SIG-M5 (cell line): ENCODE results near the gene NPM1.
"Not testable (repeated sequence)": the region's sequence is repeated elsewhere in the genome, so short reads cannot be mapped to it uniquely, and the experiment has no call there.

Source experiments
- DNase-seq: peaks from one replicate; lab custom pipeline; 2025; lab: John Stamatoyannopoulos, UW

NPM1 gene

DNA sequence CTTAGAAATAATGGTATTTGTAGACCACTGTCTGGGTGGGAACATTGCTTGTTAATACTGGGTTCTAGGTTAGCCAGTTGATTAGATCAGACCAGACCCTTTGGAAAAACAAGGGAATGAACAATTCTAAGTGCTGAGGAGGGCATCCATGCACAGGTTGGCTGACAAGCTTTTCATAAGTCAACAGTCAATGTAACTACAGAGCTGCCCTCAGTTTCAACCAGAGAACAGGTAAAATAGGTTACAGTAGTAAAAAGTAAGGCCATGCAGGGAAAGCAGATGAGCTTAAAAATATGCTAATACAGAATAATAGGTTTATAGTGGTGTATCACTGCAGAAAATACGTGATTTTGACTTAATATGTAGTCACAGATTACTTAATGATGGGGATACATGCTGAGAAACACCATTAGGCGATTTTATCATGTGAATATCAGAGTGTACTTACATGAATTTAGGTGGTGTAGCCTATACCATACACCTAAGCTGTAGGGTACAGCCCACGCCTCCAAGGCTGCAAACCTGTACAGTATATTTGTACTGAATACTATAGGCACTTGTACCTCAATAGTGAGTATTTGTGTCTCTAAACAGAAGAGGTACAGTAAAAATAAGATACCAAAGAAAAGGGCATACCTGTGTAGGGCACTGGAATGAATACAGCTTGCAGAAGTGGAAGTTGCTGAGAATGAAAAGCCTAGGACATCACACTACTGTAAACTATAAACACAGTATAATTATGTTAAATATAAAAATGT, 25.7 kb downstream of the NPM1 start:
- no peak for DNase-seq

DNA sequence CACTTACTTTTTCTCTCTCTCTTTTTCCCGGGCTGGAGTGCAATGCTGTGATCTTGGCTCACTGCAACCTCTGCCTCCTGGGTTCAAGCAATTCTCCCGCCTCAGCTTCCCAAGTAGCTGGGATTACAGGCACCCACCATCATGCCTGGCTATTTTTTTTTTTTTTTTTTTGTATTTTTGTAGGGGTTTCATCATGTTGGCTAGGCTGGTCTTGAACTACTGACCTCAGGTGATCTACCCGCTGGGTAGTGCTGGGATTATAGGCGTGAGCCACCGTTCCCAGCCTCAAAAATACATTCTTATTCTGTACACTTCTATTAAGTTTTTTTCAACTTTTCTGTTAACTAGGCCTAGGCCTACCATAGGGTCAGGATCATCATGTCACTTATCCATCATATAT, 26.3 kb downstream of the NPM1 start:
- not testable (repeated sequence) for DNase-seq

GRCh38 chr5:171415115-171415730, 27.6 kb downstream of the NPM1 start:
- DNase-seq = no peak

DNA sequence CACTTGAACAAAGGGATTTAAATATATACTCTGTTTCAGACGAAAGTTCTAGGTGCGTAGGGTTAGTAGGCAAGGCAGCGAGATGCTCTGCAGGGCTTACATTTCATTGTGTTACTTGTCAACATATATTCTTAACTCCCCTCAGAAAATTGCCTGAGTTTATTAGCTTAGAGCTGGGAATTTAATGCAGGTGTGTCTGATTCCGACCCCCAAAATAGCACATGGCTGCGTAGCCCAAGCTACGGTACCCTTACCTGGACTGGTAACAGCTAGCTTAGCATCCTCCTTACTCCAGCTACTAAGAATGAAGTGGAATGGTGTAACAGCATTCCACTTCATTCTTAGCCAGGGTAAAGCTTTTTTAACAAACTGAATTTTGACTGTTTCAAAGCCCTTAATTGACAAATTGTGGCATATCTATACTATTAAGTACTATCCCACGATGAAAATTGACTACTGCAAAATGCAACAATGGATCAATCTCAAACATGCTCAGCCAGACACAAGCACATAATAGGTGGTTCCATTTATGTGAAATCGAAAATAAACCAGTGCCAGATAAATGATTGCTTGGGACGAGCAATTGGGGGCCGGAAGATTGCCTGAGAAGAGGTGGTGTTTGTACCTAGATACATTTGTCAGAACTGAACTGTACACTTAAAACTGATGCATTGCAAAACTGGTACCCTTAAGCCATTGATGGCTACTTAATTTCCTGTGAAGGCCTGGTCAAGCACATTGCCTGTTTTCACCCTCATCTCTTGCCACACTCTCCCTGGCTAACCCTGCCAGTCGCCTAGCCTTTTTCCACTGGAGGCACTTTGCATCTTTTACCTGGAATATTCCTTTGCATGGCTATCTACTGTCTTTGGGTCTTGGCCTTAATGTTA, 28.8 kb downstream of the NPM1 start:
- no peak for DNase-seq

DNA sequence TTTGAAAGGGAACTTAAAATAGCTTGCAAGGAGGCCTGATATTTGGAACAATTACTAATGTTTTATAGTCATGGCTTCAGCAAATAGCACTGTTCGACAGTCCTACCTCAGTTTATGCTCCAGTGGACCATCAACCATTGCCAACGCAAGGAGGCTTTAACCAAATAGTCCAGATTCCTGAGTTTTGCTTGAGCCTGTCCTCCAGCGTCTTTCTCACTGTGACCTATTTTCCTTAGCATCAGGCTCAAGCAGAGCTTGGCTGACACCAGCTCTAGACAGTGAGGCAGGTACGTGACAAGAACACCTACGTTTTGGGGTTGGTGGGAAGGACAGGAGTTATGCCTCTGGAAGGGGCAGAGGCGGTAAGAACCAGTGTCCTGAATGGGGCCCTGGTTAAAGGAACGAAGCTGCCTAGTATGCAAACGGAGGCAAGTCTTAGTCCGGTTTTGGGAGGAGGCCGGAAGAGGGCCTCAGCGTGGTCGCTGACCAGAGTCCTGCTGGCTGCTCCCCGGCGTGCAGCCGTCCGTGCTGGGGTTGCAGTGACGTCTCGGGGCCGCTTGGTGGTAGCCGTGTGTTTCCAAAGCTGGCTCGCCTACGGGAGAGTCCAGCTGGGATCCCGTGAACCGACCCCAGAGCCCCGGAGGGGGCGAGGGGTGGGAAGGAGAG, 30.8 kb downstream of the NPM1 start:
- DNase-seq = no peak

GRCh38 chr5:171418982-171419687, 31.5 kb downstream of the NPM1 start, which contains the start of gene FGF18:
FGF18 (plus strand) TSS chr5:171419647; CDS start chr5:171420200, 553 bp downstream.
- DNase-seq = no peak

GRCh38 chr5:171419688-171420430, 32.2 kb downstream of the NPM1 start:
- no peak for DNase-seq

GRCh38 chr5:171420431-171421241, 33.0 kb downstream of the NPM1 start:
- no peak for DNase-seq

DNA sequence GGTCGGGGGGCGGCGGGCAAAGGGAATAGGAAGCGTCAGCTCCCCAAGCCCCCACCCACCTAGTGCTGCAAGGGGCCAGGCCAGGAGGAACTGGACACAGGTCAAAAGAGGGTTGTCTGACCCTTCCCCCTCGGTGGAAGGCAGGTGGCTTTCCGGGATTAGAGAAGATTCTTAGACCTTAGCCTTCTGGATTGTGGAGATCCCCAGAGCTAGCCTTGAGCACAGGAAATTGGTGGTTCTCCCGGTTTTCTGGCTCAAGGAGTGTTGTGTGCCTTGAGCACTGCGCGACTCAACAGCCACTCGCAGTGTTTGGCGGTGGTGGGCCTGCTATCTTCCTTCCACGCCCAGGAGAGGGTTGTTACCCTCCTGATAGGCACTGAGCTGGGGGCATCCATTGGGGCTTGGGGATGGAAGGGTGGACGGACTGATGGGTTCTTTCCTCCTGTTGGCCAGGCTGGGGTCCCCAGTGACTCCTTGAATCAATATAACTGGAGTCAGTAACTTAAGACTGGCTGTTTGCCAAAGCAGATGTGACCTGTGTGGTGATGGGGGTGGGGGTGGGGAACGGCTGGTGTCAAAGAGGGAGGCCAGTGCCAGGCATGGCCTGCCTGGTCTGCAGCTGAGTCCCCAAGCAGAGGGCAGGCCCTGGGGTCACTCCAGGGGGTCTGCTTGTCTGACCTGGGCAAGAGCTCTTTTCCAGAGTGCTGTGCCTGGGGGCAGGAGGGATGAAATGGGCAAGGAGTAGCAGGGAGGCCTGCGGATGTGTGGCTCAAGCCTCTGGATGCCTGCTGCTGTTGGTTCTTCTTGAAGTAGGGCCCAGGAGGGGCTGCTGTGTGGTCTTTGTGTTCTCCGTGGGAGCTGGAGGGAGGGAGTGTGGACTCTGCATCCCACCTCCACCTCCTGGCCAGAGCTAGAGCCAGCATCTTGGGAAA, 33.9 kb downstream of the NPM1 start:
- no peak for DNase-seq

DNA sequence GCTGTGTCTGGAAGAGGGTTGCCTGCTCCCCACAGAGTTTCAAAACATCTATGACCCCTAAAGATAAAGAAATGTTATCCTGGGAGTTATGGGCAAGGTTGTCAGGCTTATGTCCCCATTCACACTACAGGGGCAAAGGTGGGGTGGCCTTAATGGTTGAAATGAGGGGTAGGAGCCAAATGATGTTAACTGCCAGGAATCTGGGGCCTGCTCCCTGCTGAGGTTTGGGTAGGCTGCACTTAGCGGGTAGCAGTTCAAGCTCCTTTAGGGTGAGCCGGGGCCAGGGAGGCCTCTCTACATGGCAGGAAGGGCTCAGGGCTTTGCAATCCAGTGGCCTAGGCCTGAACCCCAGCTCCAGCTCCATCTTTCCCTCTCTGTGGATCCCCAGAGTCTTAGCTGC, 34.8 kb downstream of the NPM1 start:
- no peak for DNase-seq

GRCh38 chr5:171422902-171423663, 35.4 kb downstream of the NPM1 start:
- DNase-seq = no peak

- no peak for DNase-seq
Measured at GRCh38 chr5:171424726-171425125, 37.1 kb downstream of the NPM1 start.

DNA sequence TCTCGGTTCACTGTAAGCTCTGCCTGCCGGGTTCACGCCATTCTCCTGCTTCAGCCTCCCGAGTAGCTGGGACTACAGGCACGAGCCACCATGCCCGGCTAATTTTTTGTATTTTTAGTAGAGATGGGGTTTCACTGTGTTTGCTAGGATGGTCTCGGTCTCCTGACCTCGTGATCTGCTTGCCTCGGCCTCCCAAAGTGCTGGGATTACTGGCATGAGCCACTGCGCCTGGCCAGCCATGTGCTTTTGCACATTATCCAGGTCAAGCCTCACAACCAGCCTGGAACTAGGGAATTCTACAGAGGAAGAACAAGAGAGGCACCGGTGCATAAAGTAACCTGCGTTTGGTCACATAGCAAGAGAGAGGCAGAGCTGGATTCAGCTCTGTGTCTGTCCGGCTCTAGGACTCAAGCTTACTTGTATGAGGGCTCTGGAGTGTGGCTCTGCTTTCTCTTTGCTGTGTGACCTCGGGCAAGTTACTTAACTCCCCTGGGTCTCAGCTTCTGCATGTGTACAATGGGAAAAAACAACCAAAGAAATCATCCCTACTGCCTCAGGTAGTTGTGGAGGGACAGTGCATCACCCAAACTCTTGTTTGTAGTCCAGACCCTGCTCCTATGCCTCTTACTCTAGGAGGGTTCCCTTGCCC, 38.1 kb downstream of the NPM1 start:
- DNase-seq = no peak

DNA sequence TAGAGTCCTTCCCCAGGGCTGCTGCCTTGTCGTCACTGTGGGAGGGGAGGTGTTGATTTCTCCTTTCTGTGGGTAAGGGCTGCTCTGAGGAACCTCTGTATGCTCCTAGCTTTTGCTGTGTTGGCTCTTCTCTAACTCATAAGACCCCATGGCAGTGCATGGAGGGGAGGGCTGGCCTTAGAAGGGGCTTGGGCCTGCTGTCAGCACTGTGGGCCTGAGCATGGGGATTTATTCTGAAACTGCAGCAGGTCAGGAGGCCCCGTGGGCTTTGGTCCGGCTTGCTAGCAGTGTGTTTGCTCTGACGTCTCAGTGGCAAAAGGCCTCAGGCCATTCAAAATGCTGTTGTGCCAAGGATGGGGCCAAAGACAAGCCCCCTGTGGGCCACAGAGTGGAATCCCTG, 38.6 kb downstream of the NPM1 start:
- no peak for DNase-seq

DNA sequence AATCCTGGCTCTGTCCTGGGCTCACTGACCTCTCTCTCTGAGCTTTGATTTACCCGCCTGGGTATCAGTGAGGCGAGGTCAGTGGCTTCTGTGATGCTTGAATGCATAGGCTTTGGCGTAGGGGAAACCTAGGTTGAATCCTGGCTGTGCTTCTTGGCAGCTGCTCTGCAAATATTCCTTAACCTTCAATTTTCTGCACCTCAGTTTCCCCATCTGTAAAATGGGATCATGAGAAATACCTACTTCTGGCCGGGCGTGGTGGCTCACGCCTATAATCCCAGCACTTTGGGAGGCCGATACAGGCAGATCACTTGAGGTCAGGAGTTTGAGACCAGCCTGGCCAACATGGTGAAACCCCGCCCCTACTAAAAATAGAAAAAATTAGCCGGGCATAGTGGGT, 39.0 kb downstream of the NPM1 start:
- no peak for DNase-seq

DNA sequence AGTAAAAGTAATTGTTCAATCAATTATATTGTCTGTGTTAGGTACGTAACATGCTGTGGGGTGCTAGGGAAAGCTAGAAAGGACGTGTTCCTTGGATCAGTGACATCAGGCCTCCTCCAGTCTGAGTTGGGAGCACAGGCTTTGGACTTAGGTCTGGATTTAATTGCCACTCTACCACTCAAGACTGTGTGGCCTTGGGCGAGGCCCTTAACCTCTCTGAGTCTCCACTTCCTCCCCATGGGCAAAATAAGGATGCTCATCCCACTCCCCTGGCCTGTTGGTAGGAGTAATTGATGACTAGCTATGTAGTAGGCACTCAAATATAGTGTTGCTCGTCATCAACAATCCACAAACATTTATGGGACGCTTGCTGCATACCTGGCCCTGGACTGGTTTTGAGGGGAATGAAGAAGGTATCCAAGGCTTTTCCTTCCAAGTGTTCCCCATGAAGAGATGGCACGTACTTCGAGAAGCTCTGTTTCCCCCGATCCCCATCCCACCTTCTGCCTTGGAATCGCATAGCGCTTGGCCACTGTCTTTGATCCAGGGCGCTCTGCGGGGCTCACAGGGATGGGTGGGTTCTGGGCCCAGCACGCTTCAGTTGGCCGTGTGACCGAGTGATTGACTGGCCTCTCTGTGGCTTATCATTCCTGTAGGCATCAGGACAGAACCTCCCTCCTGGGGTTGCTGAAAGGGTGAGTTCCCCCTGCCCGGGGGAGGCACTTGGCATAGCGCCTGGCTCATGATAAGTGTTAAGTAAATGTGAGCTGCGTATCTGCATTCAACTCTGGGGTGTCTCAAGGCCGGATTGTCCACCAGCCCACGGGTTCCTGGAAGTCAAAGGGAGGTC, 39.9 kb downstream of the NPM1 start:
- DNase-seq = no peak
